NCI-H1436 treated with DMSO at 0.1 percent for 48 hours (cell line): ENCODE results near the gene TOX2.
"Not testable (repeated sequence)": the region's sequence is repeated elsewhere in the genome, so short reads cannot be mapped to it uniquely, and the experiment has no call there.

ENCODE experiments used
- DNase-seq: peaks from one replicate; lab custom pipeline; 2025; lab: John Stamatoyannopoulos, UW

The TOX2 gene

GRCh38 chr20:44031781-44032582 is 117.3 kb downstream of the TOX2 start:
- DNase-seq: no peak

- peak; percentile 1 for DNase-seq
Observed at GRCh38 chr20:44032583-44033331, 118.1 kb downstream of the TOX2 start.

GRCh38 chr20:44033344-44033743 is 118.7 kb downstream of the TOX2 start:
- no peak for DNase-seq

- no peak for DNase-seq
Observed at GRCh38 chr20:44033873-44034272, 119.2 kb downstream of the TOX2 start.

- no peak for DNase-seq
Observed at GRCh38 chr20:44034451-44034850, 119.8 kb downstream of the TOX2 start.

- no peak for DNase-seq
Observed at GRCh38 chr20:44034965-44035635, 120.4 kb downstream of the TOX2 start.

- no peak for DNase-seq
Observed at GRCh38 chr20:44035924-44036323, 121.3 kb downstream of the TOX2 start.

- no peak for DNase-seq
Observed at GRCh38 chr20:44036441-44036840, 121.8 kb downstream of the TOX2 start.

GRCh38 chr20:44038681-44039123 is 124.0 kb downstream of the TOX2 start:
- DNase-seq: no peak

- DNase-seq: no peak
Observed at GRCh38 chr20:44039147-44039546, 124.5 kb downstream of the TOX2 start.

GRCh38 chr20:44039741-44040140 is 125.1 kb downstream of the TOX2 start:
- no peak for DNase-seq

- no peak for DNase-seq
Observed at GRCh38 chr20:44040202-44040915, 125.7 kb downstream of the TOX2 start.

GRCh38 chr20:44041001-44041400 is 126.3 kb downstream of the TOX2 start:
- DNase-seq: no peak

- DNase-seq: not testable (repeated sequence)
Observed at GRCh38 chr20:44044712-44045111, 130.1 kb downstream of the TOX2 start.

- no peak for DNase-seq
Observed at GRCh38 chr20:44050327-44050726, 135.7 kb downstream of the TOX2 start.

GRCh38 chr20:44050925-44051660 is 136.4 kb downstream of the TOX2 start:
- DNase-seq: no peak

- no peak for DNase-seq
Observed at GRCh38 chr20:44051661-44052000, 137.0 kb downstream of the TOX2 start.

- DNase-seq: no peak
Observed at GRCh38 chr20:44052166-44052565, 137.5 kb downstream of the TOX2 start.

- no peak for DNase-seq
Observed at GRCh38 chr20:44053046-44053445, 138.4 kb downstream of the TOX2 start.

- no peak for DNase-seq
Observed at GRCh38 chr20:44054118-44054517, 139.5 kb downstream of the TOX2 start.

GRCh38 chr20:44054849-44055248 is 140.2 kb downstream of the TOX2 start:
- DNase-seq: no peak
